ENCODE measurements around the gene REEP3.

GRCh38 chr10:63496561-63496960, 24.6 kb upstream of the REEP3 start:
- TF ChIP-seq, protein P1, sequence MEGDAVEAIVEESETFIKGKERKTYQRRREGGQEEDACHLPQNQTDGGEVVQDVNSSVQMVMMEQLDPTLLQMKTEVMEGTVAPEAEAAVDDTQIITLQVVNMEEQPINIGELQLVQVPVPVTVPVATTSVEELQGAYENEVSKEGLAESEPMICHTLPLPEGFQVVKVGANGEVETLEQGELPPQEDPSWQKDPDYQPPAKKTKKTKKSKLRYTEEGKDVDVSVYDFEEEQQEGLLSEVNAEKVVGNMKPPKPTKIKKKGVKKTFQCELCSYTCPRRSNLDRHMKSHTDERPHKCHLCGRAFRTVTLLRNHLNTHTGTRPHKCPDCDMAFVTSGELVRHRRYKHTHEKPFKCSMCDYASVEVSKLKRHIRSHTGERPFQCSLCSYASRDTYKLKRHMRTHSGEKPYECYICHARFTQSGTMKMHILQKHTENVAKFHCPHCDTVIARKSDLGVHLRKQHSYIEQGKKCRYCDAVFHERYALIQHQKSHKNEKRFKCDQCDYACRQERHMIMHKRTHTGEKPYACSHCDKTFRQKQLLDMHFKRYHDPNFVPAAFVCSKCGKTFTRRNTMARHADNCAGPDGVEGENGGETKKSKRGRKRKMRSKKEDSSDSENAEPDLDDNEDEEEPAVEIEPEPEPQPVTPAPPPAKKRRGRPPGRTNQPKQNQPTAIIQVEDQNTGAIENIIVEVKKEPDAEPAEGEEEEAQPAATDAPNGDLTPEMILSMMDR (conservative IDR thresholded peaks at IDR 0.05 in 1 of 2, IDR thresholded peaks at IDR 0.05 in 1 of 2; ENCODE audit: low read depth in 1 of 2, low read length in 2 of 2), result no peak
- no peak for TF ChIP-seq EZH2 (IDR thresholded peaks at IDR 0.05; ENCODE audit: low read length, missing control alignments)

Measured in fibroblast of lung (primary cell).